CD8-positive, alpha-beta memory T cell (primary cell): ENCODE measurements around the gene STN1. TPM values are rescaled to one million over a fixed set of nuclear protein-coding genes. Genes with fewer than 3 reads are reported as not detected.
A peak's percentile ranks its signal among the peaks of the same experiment; 100 is the strongest.

Experiments
- CTCF ChIA-PET: fragments of 350-600 bp; sonication (Branson Sonifier 250); formaldehyde crosslinking; loops from one replicate; lab custom pipeline; 2021; ENCODE audit warnings: antibody characterized with exemption; lab: Charles Lee
- POLR2A ChIA-PET: fragments of 350-600 bp; sonication (Branson Sonifier 250); formaldehyde crosslinking; loops from one replicate; lab custom pipeline; 2021; ENCODE audit warnings: antibody characterized with exemption; lab: Charles Lee
- DNase-seq, 5 donors: peaks; one replicate each; pipeline versions ENCODE4 v3.0.0 to v3.0.0-alpha.2; 2020 to 2022; ENCODE audit warnings: mixed read lengths in 1 of 5
- H3K27ac ChIP-seq: one replicate; pipeline ENCODE4 v1.7.0; 2013; ENCODE audit warnings: low read depth, mild to moderate bottlenecking, low read length, moderate library complexity
- H3K27me3 ChIP-seq: 2 replicates; pipeline ENCODE4 v1.7.0; 2013; ENCODE audit warnings: low read length, mild to moderate bottlenecking; ENCODE audit not compliant: insufficient read depth, poor library complexity, severe bottlenecking
- H3K36me3 ChIP-seq: 2 replicates; pipeline ENCODE4 v1.7.0; 2013; ENCODE audit warnings: mild to moderate bottlenecking, low read length, moderate library complexity; ENCODE audit not compliant: insufficient read depth
- H3K4me1 ChIP-seq: 2 replicates; pipeline ENCODE4 v1.7.0; 2013; ENCODE audit warnings: mild to moderate bottlenecking, low read length, moderate library complexity; ENCODE audit not compliant: insufficient read depth
- H3K4me3 ChIP-seq: 2 replicates; pipeline ENCODE4 v1.7.0; 2013; ENCODE audit warnings: mild to moderate bottlenecking, low read length
- H3K9me3 ChIP-seq: 2 replicates; pipeline ENCODE4 v1.7.0; 2013; ENCODE audit warnings: mild to moderate bottlenecking, low read length
- H3K27ac Mint-ChIP-seq, 8 donors: one replicate each; pipeline ENCODE4 v1.8.0; 2020 to 2021; ENCODE audit warnings: mixed read lengths in 8 of 8, mild to moderate bottlenecking in 6 of 8, inconsistent platforms in 3 of 8, moderate library complexity in 3 of 8
- H3K27me3 Mint-ChIP-seq, 2 donors: one replicate each; pipeline ENCODE4 v1.8.0; 2020 to 2021; ENCODE audit warnings: mixed read lengths in 2 of 2, mild to moderate bottlenecking in 1 of 2, moderate library complexity in 1 of 2
- H3K36me3 Mint-ChIP-seq, 3 donors: one replicate each; pipeline ENCODE4 v1.8.0; 2020 to 2021; ENCODE audit warnings: mixed read lengths in 3 of 3, inconsistent platforms in 1 of 3, mild to moderate bottlenecking in 1 of 3
- H3K4me1 Mint-ChIP-seq, 3 donors: one replicate each; pipeline ENCODE4 v1.8.0; 2020 to 2021; ENCODE audit warnings: mixed read lengths in 3 of 3, inconsistent platforms in 1 of 3, mild to moderate bottlenecking in 1 of 3
- H3K4me3 Mint-ChIP-seq, 7 donors: one replicate each; pipeline ENCODE4 v1.8.0; 2020 to 2021; ENCODE audit warnings: mixed read lengths in 7 of 7, mild to moderate bottlenecking in 6 of 7, moderate library complexity in 4 of 7, inconsistent platforms in 2 of 7
- H3K9me3 Mint-ChIP-seq, 5 donors: one replicate each; pipeline ENCODE4 v1.8.0; 2020 to 2022; ENCODE audit warnings: mixed read lengths in 5 of 5, mild to moderate bottlenecking in 3 of 5, moderate library complexity in 2 of 5, inconsistent platforms in 1 of 5
- polyA plus RNA-seq: library from polyadenylated mRNA; unstranded; fragments of 300-500 nt; fragmentation: Illumina TruSeq; gene quantifications from one replicate; pipeline ENCODE4 v1.2.3, GENCODE V29; 2021
- total RNA-seq, 2 experiments: library from RNA; stranded (reverse); gene quantifications; one replicate each; pipeline ENCODE4 v1.2.3, GENCODE V29; 2021

The STN1 gene
- total and polyA plus RNA-seq, 3 experiments from 2014 or later: 23.6 to 101 (median 24.5) TPM

GRCh38 chr10:103884681-103885139, 33.3 kb downstream of the STN1 start:
- Mint-ChIP-seq H3K4me3 (no peak overlapping the region), H3K27me3 (no peaks in the 10 kb centered on the region), H3K36me3 (peaks cover 12 to 94% (median 27%) of the 10 kb centered on the region in 3 donors), H3K4me1 (peaks cover 13 to 19% (median 13%) of the 10 kb centered on the region in 3 donors), H3K9me3 (no peaks in the 10 kb centered on the region), H3K27ac (peak overlapping the region in 5 of 8 donors; percentile 17 to 76 (median 45))
- Histone ChIP-seq H3K36me3 (peaks cover 56% of the 10 kb centered on the region), H3K4me1 (peaks cover 6% of the 10 kb centered on the region), H3K4me3 (no peak overlapping the region), H3K9me3 (no peaks in the 10 kb centered on the region), H3K27me3 (no peaks in the 10 kb centered on the region), H3K27ac (no peak overlapping the region)
- ChIA-PET CTCF (interaction anchor here (1.1 to 5.0 kb wide), 5 partner anchors 10 to 237 kb away, joined by 3 to 21 read pairs (median 3); partner anchors contain the start of gene SFR1), POLR2A (interaction anchor here (0.6 kb wide), 1 partner anchor 300 kb away, joined by 5 read pairs; no protein-coding TSS in a partner anchor)
- no peak for DNase-seq

- H3K27me3 Mint-ChIP-seq: no peaks in the 10 kb centered on the region
- Histone ChIP-seq H3K27ac (no peak overlapping the region), H3K4me3 (no peak overlapping the region), H3K9me3 (no peaks in the 10 kb centered on the region), H3K27me3 (no peaks in the 10 kb centered on the region), H3K4me1 (no peaks in the 10 kb centered on the region), H3K36me3 (peaks cover 55% of the 10 kb centered on the region)
- ChIA-PET CTCF (no interaction called here), POLR2A (no interaction called here)
- H3K36me3 Mint-ChIP-seq: peaks cover 23 to 94% (median 32%) of the 10 kb centered on the region in 3 donors
- H3K9me3 Mint-ChIP-seq: no peaks in the 10 kb centered on the region
- H3K4me3 Mint-ChIP-seq: no peak overlapping the region
- no peak overlapping the region for H3K27ac Mint-ChIP-seq
- DNase-seq: no peak
- peaks cover 5 to 7% (median 5%) of the 10 kb centered on the region in 3 donors for H3K4me1 Mint-ChIP-seq
Observed at GRCh38 chr10:103882285-103883007, 35.5 kb downstream of the STN1 start.

- H3K9me3 ChIP-seq: no peaks in the 10 kb centered on the region
- peak overlapping the region in 3 of 8 donors; percentile 8 to 51 (median 29) for H3K27ac Mint-ChIP-seq
- peaks cover 23 to 90% (median 27%) of the 10 kb centered on the region in 3 donors for H3K36me3 Mint-ChIP-seq
- no peak overlapping the region for H3K4me3 Mint-ChIP-seq
- no peak overlapping the region for H3K27ac ChIP-seq
- ChIA-PET CTCF (no interaction called here), POLR2A (no interaction called here)
- no peak overlapping the region for H3K4me3 ChIP-seq
- no peaks in the 10 kb centered on the region for H3K4me1 ChIP-seq
- no peaks in the 10 kb centered on the region for H3K27me3 Mint-ChIP-seq
- H3K9me3 Mint-ChIP-seq: no peaks in the 10 kb centered on the region
- H3K4me1 Mint-ChIP-seq: peaks cover 5% of the 10 kb centered on the region in 3 donors
- no peaks in the 10 kb centered on the region for H3K27me3 ChIP-seq
- no peak for DNase-seq
- peaks cover 48% of the 10 kb centered on the region for H3K36me3 ChIP-seq
Observed at GRCh38 chr10:103881416-103882284, 36.3 kb downstream of the STN1 start.

GRCh38 chr10:103879831-103880230, 38.2 kb downstream of the STN1 start:
- H3K27me3 ChIP-seq: no peaks in the 10 kb centered on the region
- Mint-ChIP-seq H3K9me3 (no peaks in the 10 kb centered on the region), H3K4me1 (peaks cover 5 to 6% (median 5%) of the 10 kb centered on the region in 3 donors), H3K4me3 (no peak overlapping the region), H3K36me3 (peaks cover 23 to 85% (median 27%) of the 10 kb centered on the region in 3 donors), H3K27me3 (no peaks in the 10 kb centered on the region), H3K27ac (peak overlapping the region in 2 of 8 donors; percentile 56 to 59)
- no peak overlapping the region for H3K27ac ChIP-seq
- POLR2A ChIA-PET: no interaction called here
- CTCF ChIA-PET: no interaction called here
- no peaks in the 10 kb centered on the region for H3K9me3 ChIP-seq
- H3K4me1 ChIP-seq: no peaks in the 10 kb centered on the region
- peaks cover 41% of the 10 kb centered on the region for H3K36me3 ChIP-seq
- H3K4me3 ChIP-seq: no peak overlapping the region
- DNase-seq: no peak

- peak overlapping the region in 5 of 8 donors; percentile 7 to 82 (median 58) for H3K27ac Mint-ChIP-seq
- Histone ChIP-seq H3K36me3 (peaks cover 41% of the 10 kb centered on the region), H3K4me3 (no peak overlapping the region), H3K27me3 (no peaks in the 10 kb centered on the region), H3K9me3 (no peaks in the 10 kb centered on the region), H3K4me1 (no peaks in the 10 kb centered on the region), H3K27ac (no peak overlapping the region)
- H3K27me3 Mint-ChIP-seq: no peaks in the 10 kb centered on the region
- H3K36me3 Mint-ChIP-seq: peaks cover 23 to 85% (median 27%) of the 10 kb centered on the region in 3 donors
- ChIA-PET CTCF (no interaction called here), POLR2A (no interaction called here)
- no peak for DNase-seq
- no peaks in the 10 kb centered on the region for H3K9me3 Mint-ChIP-seq
- no peak overlapping the region for H3K4me3 Mint-ChIP-seq
- H3K4me1 Mint-ChIP-seq: peaks cover under 1 to 7% (median 5%) of the 10 kb centered on the region in 3 donors
Observed at GRCh38 chr10:103879409-103879808, 38.6 kb downstream of the STN1 start.

GRCh38 chr10:103877861-103878260, 40.1 kb downstream of the STN1 start:
- Histone ChIP-seq H3K9me3 (no peaks in the 10 kb centered on the region), H3K4me3 (no peak overlapping the region), H3K27me3 (no peaks in the 10 kb centered on the region), H3K4me1 (no peaks in the 10 kb centered on the region), H3K27ac (no peak overlapping the region), H3K36me3 (peaks cover 40% of the 10 kb centered on the region)
- Mint-ChIP-seq H3K27ac (peak overlapping the region in 4 of 8 donors; percentile 36 to 71 (median 58)), H3K4me1 (peaks cover 0 to 7% (median 5%) of the 10 kb centered on the region in 3 donors), H3K4me3 (no peak overlapping the region), H3K9me3 (no peaks in the 10 kb centered on the region), H3K27me3 (no peaks in the 10 kb centered on the region), H3K36me3 (peaks cover 23 to 85% (median 28%) of the 10 kb centered on the region in 3 donors)
- ChIA-PET CTCF (no interaction called here), POLR2A (no interaction called here)
- DNase-seq: no peak

- POLR2A ChIA-PET: no interaction called here
- H3K4me3 ChIP-seq: no peak overlapping the region
- H3K27me3 ChIP-seq: no peaks in the 10 kb centered on the region
- H3K4me1 ChIP-seq: no peaks in the 10 kb centered on the region
- no peak for DNase-seq
- H3K36me3 Mint-ChIP-seq: peaks cover 22 to 82% (median 26%) of the 10 kb centered on the region in 3 donors
- peaks cover 0 to 7% (median 5%) of the 10 kb centered on the region in 3 donors for H3K4me1 Mint-ChIP-seq
- H3K27me3 Mint-ChIP-seq: no peaks in the 10 kb centered on the region
- CTCF ChIA-PET: no interaction called here
- H3K9me3 ChIP-seq: no peaks in the 10 kb centered on the region
- no peak overlapping the region for H3K27ac ChIP-seq
- no peaks in the 10 kb centered on the region for H3K9me3 Mint-ChIP-seq
- H3K36me3 ChIP-seq: peaks cover 23% of the 10 kb centered on the region
- no peak overlapping the region for H3K4me3 Mint-ChIP-seq
- H3K27ac Mint-ChIP-seq: no peak overlapping the region
Observed at GRCh38 chr10:103876155-103876554, 41.8 kb downstream of the STN1 start.
